Left hindlimb (tissue), 1 donor: Measurements from ENCODE around the gene PREX1.
"Not testable (repeated sequence)": the region's sequence is repeated elsewhere in the genome, so short reads cannot be mapped to it uniquely, and the experiment has no call there.

ENCODE experiments used
- DNase-seq: peaks from one replicate; pipeline ENCODE4 v3.0.0-alpha.2; 2018

The PREX1 gene

DNA sequence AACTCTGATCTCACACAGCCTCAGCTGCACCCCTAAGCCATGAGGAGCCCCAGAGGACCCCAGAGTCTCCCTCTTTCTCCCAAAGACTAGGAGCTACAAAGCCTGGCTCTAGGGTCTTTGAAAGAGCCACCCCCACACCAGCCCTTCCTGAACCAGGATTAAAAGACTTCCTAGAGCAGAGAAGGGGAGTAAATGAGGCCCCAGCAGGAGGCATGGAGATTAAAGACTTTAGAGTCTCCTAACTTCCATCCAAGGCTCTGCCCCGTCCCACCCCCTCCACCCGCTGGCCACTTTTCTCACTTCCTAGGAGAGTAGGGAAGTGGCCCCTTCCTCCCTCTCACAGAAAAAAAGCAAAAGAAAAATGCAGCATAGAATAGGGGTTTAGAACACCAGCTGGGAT, 1.7 kb downstream of the PREX1 start:
- no peak for DNase-seq

DNA sequence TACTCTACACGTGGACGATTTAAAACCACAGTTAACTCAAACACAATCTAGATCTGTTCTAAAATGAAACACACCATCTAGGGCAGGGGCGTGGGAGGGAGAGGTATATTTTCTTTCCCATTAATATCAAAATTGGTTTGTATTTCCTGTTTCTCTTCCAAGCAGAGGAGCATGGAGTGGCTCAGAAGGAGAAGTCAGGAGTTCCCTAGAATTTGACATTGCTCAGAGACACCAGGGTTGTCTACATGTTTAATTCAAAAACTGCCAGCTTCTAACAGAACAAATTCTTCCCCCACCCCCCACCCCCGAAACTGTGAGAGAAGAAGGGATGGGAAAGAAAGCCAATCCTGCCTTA, 2.3 kb downstream of the PREX1 start:
- no peak for DNase-seq

DNA sequence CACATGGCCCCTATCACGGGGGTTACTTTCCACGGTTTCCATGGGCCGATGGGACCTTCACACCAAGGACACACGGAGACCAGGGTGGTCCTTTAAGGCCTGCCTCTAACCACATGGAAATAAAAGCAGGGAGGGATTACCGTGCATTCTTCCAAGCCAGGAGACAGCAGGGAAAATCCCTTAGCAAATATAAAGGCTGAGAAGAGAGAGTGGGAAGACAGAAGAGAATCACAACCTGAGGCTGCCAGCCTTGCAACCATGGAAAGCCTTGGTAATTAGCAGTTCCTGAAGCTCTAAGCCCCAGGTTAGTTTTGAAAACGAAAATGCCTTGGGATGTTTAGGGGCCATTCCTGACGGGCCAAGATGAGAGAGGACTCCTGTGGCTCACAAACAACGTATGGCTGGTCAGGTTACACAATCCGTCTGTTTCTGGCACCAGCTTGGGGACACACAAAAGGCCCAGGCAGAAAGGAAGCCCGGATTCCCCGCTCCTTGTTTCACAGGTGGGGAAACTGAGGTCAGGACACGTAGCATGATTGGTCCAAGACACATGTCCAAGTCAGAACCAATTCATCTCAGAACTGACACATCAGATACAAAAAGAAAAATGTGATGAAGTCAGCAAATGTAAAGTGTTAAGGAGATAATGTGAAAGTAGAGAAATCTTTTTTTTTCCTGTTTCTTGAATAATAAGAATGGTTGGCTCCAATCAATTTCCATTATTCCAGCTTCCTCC, 2.8 kb downstream of the PREX1 start:
- DNase-seq: no peak

DNA sequence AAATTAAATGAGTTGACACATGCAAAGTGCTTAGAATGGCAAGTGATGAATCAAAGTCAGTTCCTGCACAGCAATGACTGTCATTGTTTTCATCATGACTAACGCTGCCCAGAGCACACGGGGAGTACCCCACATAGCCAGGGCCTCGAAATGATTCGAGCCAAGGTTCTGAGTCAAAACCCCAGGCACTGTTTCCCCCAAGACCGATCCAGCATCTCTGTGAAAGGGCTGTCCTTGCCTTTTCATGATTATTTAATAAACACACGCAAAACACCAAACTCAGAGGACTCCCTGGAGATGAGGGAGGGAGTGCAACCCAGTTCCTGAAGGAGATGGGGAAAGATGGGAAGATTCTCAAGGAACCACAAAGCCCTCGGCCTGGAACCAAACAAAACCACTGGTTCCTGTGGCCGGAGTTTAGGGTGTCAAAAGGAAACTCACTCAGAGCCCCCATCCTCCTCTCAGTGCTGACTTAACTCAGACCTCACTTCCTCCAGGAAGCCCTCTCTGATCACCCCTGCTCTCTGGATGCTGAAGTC, 3.8 kb downstream of the PREX1 start:
- DNase-seq: no peak

DNA sequence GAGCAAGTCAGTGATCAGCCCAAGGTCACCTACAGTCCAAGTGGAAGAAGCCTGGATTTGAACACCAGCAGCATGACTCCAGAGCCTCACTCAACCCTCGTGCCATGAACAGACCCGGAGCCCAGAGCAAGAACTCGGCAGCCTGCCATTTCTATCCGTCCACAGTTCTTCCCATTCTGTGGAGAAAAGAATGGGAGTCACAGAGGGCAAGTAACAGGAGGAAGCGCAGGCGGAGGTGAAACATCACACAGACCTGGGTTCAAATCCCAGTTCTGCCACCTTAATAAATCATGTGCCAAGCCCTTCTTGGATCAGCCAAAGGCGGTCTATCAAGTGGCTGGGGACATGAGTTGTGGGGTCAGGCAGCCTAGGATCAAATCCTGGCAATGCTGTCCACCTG, 4.3 kb downstream of the PREX1 start:
- DNase-seq: no peak

DNA sequence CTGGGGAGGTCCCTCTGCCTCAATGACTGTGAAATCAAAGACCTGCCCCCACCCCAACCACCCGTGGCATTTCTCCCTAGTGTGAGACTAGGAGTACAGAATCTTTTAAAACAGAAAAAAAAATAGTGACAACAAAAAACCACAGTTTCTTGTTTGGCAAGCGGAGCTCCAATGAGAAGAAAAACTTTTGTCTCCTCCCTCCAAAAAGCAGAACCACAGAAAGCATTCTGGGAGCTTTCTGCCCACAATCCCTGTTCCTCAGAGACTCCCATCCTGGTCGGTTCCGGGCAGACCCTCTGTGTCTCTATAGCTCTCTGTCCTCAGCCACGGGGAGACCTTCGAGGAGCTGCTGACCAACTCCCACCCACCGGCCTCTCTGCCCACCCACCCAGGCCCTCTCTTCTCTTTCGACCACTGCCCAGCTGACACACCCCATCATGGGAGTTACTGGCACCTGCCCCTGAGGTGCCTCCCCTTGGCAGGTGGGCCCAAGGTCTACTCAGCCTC, 4.9 kb downstream of the PREX1 start:
- no peak for DNase-seq

DNA sequence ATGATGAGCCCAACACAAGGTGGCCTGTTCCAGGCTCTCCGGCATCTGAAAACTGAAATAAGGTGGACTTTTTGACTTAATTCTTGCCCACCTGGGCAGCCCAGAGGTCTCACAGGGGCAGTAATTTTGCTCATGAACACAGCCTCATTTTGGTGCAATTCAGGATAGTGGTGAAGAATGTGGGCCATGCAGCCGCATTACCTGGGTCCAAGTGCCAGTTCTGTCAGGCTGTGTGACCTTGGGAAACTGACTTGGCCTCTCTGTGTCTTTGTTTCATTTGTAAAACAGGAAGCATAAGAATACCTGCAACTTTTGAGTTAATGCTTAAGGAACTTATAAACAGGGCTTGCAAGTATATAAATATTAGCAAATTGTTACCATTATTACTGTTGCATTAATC, 5.6 kb downstream of the PREX1 start:
- DNase-seq: no peak

DNA sequence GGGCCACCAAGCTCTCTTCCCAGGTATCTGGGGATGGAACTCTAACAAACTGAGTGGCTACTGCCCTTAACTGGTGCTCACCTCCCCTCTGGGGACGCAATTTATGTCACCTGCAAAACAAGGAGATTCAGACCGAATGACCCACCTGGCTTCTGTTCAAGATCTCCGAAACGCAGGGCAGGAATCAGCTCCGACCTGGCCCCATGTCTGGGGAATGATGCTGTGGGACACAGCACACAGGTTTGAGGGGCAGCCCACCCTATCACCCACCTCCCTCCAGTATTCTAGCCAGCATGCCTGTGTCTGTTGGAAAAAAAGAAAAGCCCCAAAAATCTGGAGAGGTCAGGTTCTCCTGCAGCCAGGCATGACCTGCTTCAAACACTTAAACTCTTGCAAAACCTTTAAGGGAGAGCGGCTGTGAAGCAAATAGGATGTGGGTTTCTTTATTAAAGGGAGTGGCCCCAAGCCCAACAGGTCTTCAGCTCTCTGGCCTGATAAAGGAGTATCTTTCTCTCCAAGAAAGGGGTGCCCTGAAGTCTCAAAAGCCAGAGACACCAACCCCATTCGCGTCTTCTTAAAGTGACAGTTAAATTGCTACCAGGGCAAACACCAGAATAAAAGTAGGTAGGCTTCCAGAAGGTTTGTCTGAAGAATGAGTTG, 6.4 kb downstream of the PREX1 start:
- DNase-seq: no peak

DNA sequence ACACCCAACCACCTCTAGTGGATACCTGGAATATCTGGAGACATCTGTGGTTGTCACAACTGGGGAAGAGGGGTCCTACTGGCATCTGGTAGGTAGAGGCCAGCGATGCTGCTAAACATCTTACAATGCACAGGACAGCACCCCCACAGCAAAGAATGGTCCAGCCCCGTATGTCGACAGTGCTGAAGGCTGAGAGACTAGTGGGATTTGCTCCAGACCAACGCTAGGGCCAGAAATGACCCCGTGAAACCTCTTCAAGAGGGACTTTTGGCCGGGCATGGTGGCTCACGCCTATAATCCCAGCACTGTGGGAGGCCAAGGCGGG, 7.2 kb downstream of the PREX1 start:
- DNase-seq: no peak

DNA sequence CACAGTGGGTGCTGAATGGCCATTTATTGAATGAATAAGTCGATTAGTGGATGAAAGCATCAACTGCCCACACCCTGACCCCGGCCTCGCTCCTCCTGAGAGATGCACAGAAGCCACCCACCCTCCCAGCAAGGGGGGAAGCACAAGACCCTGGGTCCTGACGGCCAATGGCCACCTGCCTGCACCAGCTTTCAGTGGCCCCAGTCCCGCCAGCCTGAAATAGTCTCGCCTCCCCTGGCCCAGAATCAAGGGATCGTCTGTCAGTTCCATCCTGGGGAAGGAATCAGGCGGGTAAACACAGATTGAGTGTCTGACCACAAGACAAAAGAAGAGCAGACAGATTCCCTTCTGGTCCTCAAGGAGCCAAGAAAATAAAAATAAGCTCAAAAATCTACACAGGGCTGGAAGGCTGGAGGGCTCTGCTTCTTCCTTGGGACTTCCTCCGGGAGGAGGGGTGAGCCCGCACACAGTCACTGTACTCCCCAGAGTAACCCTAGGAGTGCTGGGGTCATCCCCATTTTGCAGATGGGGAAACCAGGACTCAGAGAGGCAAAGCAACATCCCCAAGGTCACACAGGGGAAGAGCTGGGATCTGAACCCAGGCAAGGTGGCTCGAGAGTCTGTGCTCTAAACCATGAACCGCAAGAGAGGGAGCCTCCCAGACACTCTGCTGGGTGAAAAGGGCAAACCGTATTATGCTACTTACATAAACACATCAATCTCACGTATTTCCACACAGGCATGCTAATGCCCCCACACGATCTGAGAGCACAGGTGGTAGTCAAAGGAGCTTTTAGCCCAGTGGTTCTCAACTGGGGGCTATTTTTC, 7.8 kb downstream of the PREX1 start:
- DNase-seq: no peak

DNA sequence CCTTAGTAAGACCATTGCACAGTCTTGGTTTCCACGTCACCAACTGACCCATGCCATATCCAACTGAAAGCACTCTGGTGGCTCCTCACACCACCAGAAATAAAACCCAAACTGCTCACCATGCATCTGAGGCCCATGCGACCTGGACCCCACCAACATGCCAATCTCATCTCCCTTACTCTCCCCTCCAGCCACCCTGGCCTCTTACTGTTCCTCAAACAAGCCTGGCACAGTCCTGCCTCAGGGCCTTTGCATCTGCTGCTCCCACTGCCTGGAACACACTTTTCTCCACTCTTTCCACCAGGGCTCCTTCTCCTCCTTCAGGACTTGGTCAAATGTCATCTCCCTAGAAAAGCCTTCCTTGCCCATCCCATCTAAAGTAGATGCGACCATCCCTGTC, 8.7 kb downstream of the PREX1 start:
- no peak for DNase-seq

DNA sequence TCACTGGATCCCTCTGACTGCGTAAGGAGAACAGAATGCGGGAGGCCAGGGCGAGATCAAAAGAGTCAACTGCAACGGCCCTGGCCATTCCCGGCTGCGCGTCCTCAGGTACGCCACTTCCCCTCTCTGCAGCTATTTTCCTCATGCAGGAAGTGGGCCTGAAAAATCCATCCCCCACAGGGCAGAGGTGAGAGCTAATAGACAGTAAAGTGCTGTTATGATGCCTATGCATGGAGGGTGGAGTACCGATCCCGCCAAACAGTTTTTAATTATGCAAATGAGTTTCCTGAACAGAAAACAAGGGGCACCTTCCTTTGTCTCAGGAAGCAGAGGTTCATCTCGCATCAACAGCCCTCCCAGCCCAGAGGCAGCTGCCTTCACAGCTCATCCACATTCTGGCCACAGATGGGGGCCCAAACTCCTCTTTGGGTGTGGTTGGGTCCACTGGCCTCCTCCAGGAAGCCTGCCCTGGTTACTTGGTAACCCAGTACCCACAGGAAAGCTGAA, 9.3 kb downstream of the PREX1 start:
- no peak for DNase-seq

DNA sequence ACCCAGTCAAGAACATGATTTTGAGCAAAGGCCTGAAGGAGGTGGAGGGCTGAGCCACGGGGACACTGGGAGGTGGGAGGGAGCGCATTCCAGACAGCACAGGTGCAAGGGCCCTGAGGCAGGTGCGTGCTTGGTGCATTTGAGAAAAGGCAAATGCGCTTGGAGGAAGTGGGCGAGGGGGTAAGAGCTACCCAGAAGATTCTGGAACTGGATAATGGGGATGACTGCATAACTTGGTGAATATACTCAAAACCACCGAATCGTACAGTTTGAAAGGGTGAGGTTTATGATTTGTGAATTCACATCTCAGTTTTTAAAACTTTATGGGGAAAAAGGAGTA, 9.8 kb downstream of the PREX1 start:
- DNase-seq: no peak

DNA sequence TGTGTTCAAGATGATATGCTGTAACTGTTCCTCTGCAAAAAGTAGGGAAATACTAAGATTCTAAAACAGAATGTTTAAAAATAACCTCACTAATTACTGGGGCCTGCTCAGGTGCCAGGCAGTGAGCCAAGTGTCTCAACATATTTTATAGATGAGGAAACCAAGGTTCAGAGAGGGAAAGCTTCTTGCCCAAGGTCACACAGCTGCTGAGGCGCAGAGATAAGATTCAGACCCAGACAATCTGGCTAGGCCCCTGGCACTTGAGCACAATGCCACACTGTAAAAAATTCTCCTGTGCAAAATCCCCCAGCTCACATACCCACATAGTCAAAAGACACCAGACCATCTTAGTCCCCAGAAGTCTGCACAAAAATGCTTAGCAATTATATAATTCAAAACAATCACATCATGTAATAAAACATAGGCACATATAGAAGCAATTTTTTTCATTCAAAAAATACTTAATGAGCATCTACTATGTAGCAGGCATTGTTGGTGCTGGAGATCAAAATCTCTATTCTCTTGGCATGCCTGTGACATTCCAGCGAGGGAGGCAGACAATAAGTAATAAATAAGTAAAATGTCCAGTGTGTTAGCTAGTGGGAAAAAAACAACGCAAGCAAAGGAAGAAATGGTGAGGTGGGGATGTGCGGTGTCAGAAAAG, 10.3 kb downstream of the PREX1 start:
- no peak for DNase-seq

DNA sequence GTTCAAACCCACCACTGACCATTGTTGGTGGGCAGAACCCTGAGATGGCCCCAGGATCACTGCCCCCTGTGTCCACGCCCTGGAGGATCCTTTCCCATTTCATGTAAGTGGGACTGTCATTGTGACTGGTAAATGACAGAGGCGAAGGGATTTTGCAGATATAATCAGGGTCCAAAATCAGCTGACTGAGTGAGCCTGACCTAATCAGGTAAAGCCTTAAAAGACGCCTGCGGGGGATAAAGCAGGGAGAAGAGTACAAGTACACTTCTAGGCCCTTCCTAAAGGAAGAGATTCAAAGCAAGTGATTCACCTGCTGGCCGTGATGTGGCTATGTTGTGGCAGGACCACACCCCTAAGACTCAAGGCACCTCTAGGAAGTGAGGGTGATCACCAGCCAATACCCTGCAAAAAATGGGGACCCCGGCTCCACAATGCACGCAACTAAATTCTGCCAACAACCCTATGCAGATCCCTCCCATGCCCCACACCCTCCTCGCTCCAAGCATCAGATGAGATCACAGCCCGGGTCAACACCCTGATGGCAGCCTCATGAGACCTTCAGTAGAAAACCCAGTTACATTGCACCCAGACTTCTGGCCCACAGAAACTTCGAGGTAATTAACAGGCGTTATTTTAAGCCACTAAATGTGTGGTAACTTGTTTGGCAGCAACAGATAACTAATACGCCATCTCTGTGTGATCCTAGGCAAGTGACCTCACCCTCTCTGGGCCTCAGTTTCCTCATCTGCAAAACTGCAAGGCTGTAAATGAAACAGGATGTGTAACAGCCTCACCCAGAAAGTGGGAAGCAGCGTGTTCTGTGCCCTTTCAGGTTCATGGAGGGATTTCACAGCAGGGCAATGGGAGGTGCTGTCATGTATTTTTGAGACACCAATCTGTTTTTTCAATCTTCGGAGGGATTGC, 11.3 kb downstream of the PREX1 start:
- no peak for DNase-seq

DNA sequence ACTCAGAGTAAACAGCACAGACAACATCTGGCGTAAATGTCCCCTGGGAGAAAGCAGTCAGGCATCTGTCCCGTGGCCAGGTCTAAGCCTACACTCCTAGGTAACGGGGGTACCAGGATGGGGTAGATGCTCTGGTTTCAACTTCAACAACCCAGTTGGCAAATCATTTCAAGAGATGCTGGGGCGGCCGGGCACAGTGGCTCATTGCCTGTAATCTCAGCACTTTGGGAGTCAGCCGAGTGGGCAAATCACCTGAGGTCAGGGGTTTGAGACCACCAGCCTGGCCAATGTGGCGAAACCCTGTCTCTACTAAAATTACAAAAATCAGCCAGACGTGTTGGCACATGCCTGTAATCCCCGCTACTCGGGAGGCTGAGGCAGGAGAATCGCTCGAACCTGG, 12.3 kb downstream of the PREX1 start:
- DNase-seq: no peak

DNA sequence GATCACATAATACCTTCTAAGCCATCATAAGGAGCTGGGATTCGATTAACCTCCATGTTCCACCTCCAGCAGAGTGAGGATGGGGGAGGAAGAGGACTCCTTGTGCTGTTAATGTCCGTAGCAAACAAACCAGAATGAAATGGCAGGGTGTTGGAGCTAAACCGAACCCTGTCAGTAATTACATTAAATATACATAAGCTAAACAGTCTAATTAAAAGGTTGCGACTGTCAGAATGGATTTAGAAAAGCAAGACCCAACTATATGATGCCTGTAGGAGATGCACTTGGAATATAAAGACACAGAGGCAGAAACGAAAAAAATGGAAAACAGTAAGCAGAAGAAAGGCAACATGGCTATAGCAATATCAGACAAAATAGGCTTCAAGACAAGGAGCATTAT, 13.2 kb downstream of the PREX1 start:
- no peak for DNase-seq

DNA sequence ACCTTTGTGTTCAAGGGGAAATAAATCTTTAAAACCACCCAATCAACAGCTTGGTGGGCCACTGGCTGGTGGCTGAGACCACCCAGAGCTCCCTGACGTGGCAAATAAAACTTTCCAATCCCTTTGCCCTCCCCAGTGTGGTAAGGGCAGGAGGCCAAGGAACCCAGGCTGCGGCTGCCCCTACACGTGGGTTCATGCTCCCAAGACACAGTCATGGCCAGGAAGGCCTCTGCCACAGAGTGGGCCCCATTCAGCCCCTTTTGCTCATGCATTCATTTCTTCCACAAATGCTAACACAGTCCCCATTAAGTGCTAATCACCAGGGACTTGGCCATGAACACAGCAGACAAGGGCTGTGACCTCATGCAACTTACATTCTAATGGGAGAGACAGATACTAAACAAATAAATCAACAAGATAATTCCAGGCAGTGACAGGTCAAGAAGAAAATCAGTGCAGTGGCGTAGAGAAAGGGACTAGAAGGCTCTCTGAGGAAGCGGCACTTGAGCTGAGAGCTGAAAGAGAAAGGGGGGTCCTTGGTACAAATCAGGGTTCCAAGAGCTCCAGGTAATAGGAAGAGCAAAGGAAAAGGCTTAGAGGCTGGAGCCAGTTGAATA, 13.8 kb downstream of the PREX1 start:
- DNase-seq: no peak

DNA sequence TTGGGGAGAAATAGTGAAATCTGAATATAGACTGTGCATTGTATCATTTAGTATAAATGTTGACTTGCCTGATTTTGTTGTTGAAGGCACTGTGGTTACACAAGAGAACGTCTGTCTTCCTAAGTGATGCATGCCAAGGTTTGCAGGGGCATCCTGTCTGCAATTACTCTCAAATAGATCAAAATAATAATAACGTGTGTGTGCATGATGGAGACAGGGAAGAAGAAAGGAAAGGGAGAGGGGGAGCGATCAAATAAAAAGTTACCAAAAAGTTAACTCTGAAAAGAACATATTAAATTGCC, 14.4 kb downstream of the PREX1 start:
- DNase-seq: no peak

DNA sequence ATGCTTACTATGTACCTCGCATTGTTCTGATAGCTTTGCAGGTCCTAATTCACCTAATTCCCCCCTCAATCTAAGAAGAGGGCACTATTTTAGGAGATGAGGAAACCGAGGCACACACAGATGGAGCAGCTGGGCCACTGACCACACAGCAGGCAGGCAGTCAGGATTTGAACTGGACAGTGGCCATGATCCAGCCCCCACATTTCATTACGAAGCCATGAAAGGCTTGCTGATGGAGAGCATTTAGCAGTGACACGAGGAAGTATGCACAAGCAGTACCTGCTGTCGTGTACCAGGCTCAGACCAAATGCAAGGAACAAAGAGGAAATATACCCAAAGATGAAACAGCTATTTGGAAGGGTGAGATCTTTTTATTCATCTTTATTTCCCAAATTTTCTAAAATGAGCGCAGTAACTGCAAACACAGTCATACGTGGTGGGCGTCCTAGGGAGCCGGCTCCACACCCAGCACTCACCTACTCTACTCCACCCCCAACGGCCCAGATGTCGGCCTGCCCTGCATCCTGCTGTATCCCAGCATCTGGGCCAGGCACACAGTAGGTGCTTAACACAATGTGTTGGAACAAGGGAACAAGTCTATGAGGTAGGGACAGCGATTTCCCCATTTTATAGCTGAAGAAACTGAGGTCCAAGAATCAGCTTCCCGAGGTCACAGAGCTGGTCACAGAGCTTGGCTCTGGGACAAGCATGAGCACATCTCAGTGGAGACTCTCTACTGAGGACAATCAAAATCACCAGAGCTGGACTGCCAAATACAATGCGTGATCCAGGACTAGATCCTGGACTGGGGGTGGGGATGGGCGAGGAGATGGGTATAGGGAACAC, 15.0 kb downstream of the PREX1 start:
- no peak for DNase-seq

DNA sequence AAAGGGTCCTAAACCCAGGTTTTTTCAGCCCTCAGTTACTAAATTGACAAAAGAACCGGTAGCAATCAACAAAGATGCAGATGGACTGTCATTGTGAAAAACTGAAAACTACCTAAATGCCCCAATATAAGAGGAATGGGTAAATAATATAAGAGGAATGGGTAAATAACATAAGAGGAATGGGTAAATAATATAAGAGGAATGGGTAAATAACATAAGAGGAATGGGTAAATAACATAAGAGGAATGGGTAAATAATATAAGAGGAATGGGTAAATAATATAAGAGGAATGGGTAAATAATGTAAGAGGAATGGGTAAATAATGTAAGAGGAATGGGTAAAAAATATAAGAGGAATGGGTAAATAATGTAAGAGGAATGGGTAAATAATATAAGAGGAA, 15.7 kb downstream of the PREX1 start:
- not testable (repeated sequence) for DNase-seq
